GM06990 (cell line): ENCODE data around the gene GGNBP2.

Source experiments
- DNase-seq: peaks from one replicate; pipeline ENCODE4 v3.0.0-alpha.2; 2011; ENCODE audit not compliant: insufficient read length; ENCODE audit errors: extremely low read depth
- H3K27me3 ChIP-seq: replicated peaks from 2 replicates; pipeline ENCODE4 v1.6.0; 2011; ENCODE audit warnings: low read length; ENCODE audit not compliant: control insufficient read depth, insufficient read depth
- H3K36me3 ChIP-seq: 2 replicates; pipeline ENCODE4 v1.5.1; 2011; ENCODE audit warnings: low read length; ENCODE audit not compliant: control insufficient read depth, insufficient read depth
- H3K4me3 ChIP-seq: replicated peaks from 2 replicates; pipeline ENCODE4 v1.5.1; 2011; ENCODE audit warnings: low read depth, mild to moderate bottlenecking, control low read depth, low read length
- TF ChIP-seq, protein P1 (sequence below): IDR thresholded peaks from 2 replicates; pipeline ENCODE4 v1.5.1; 2011; ENCODE audit warnings: low read length, control low read depth, mild to moderate bottlenecking, inconsistent platforms; ENCODE audit not compliant: insufficient read depth, poor library complexity, severe bottlenecking

The GGNBP2 gene

GRCh38 chr17:36532435-36532975, 12.2 kb upstream of the GGNBP2 start:
- TF ChIP-seq, protein P1, sequence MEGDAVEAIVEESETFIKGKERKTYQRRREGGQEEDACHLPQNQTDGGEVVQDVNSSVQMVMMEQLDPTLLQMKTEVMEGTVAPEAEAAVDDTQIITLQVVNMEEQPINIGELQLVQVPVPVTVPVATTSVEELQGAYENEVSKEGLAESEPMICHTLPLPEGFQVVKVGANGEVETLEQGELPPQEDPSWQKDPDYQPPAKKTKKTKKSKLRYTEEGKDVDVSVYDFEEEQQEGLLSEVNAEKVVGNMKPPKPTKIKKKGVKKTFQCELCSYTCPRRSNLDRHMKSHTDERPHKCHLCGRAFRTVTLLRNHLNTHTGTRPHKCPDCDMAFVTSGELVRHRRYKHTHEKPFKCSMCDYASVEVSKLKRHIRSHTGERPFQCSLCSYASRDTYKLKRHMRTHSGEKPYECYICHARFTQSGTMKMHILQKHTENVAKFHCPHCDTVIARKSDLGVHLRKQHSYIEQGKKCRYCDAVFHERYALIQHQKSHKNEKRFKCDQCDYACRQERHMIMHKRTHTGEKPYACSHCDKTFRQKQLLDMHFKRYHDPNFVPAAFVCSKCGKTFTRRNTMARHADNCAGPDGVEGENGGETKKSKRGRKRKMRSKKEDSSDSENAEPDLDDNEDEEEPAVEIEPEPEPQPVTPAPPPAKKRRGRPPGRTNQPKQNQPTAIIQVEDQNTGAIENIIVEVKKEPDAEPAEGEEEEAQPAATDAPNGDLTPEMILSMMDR, result no peak
- H3K4me3 ChIP-seq, result no peak overlapping the region
- no peak for DNase-seq
- no peaks in the 10 kb centered on the region for H3K27me3 ChIP-seq
- peaks cover 18% of the 10 kb centered on the region for H3K36me3 ChIP-seq

GRCh38 chr17:36533935-36534839, 10.5 kb upstream of the GGNBP2 start:
- TF ChIP-seq, protein P1, result peak; percentile 84
- no peak for DNase-seq
- H3K36me3 ChIP-seq, result peaks cover 14% of the 10 kb centered on the region

GRCh38 chr17:36534840-36535668, 9.7 kb upstream of the GGNBP2 start, which contains the start of the genes MYO19 and PIGW:
MYO19 (minus strand) TSS chr17:36534868; CDS start chr17:36532538, 2,330 bp downstream.
PIGW (plus strand) TSS chr17:36534987; CDS start chr17:36537102, 2,115 bp downstream.
- H3K36me3 ChIP-seq, result peaks cover 13% of the 10 kb centered on the region
- H3K4me3 ChIP-seq, result peak within 1 kb of the TSS; percentile 97
- peak; percentile 96 for DNase-seq
- no peaks in the 10 kb centered on the region for H3K27me3 ChIP-seq
- TF ChIP-seq, protein P1, result no peak

More at GRCh38 chr17:36533935-36534839, 10.5 kb upstream of the GGNBP2 start:
- peak overlapping the region; percentile 97 for H3K4me3 ChIP-seq
- H3K27me3 ChIP-seq, result no peaks in the 10 kb centered on the region

DNA sequence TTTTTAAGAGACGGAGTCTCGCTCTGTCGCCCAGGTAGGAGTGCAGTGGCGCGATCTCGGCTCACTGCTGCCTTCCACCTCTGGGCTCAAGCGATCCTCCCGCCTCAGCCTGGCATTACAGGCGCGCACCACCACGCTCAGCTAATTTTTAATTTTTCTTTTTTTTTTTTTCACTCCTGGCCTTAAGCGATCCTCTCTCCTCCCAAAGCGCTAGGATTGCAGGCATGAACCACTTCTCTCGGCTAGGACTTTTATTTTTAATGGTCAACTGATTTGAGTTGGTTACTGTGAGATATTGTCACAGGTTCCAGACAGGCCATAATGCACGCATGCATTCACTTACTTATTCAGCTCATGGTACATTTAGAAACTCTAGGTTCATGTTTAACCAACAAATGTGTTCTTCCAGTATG, 9.0 kb upstream of the GGNBP2 start:
- no peak for DNase-seq
- Histone ChIP-seq H3K36me3 (peaks cover 13% of the 10 kb centered on the region), H3K4me3 (peak overlapping the region; percentile 97), H3K27me3 (no peaks in the 10 kb centered on the region)
- TF ChIP-seq, protein P1, result no peak

- H3K27me3 ChIP-seq, result no peaks in the 10 kb centered on the region
- TF ChIP-seq, protein P1, result no peak
- no peak overlapping the region for H3K4me3 ChIP-seq
- peaks cover 4% of the 10 kb centered on the region; the same call in 1 of the 2 replicates for H3K36me3 ChIP-seq
- DNase-seq, result no peak
These were observed 4.0 kb upstream of the GGNBP2 start for GRCh38 chr17:36540696-36541095.
